Lower leg skin (tissue), 4 donors: ENCODE results near the gene CIB4. TPM values are rescaled to one million over a fixed set of nuclear protein-coding genes. Genes with fewer than 3 reads are reported as not detected.
A peak's percentile ranks its signal among the peaks of the same experiment; 100 is the strongest.

Experiments used
- DNase-seq, 2 donors: peaks; one replicate each; pipeline ENCODE4 v3.0.0-alpha.2; 2019; ENCODE audit warnings: low spot score in 2 of 2
- H3K4me3 ChIP-seq: fragments of 200-600 bp; sonication (generic); 2 replicates; pipeline ENCODE4 v1.5.1; 2017; ENCODE audit warnings: mild to moderate bottlenecking, low read depth; ENCODE audit not compliant: poor library complexity, severe bottlenecking
- CTCF ChIP-seq, 3 donors: fragments of 450-650 bp; IDR thresholded peaks; one replicate each; pipeline ENCODE4 v1.5.1; 2016; ENCODE audit warnings: antibody characterized with exemption in 3 of 3, mild to moderate bottlenecking in 3 of 3, moderate library complexity in 2 of 3
- POLR2A ChIP-seq, 2 donors: fragments of 450-650 bp; IDR thresholded peaks; one replicate each; pipeline ENCODE4 v1.6.1; 2016 to 2017; ENCODE audit warnings: antibody characterized with exemption in 2 of 2, mild to moderate bottlenecking in 1 of 2, moderate library complexity in 1 of 2
- WGBS, 2 donors: methylation state at CpG; one replicate each; pipeline ENCODE4 v1.1.5; 2018; 5-methylcytosine and 5-hydroxymethylcytosine counted together
- intact Hi-C: fragments of 100-400 bp; cut with DNase I; formaldehyde crosslinking; loops from one replicate; pipeline ENCODE4 v1.15.0; 2023; ENCODE audit warnings: low total_unique reads
- total RNA-seq, 4 donors: library from RNA; depleted of rRNA; stranded (reverse); fragments of >200 nt; gene quantifications; one replicate each; pipeline ENCODE4 v1.1.0, GENCODE V29; 2016

The CIB4 gene
- total RNA-seq, 4 donors from 2014 or later, result not detected

- H3K4me3 ChIP-seq, result no peak overlapping the region
- 29 to 31% methylated on average over 13 of the region's 13 CpGs for WGBS, 2 donors
- TF ChIP-seq POLR2A (IDR thresholded peaks at IDR 0.05) (no peak), CTCF (IDR thresholded peaks at IDR 0.05) (no peak)
- intact Hi-C loops, result loop anchor here (5.0 kb wide), 1 partner anchor 137 kb away; no protein-coding TSS in a partner anchor
- DNase-seq, result peak; percentile 26 to 80
These were observed 35.8 kb downstream of the CIB4 start for GRCh38 chr2:26605195-26605998.

GRCh38 chr2:26602575-26602974, 38.6 kb downstream of the CIB4 start:
- intact Hi-C loops, result no loop called here
- DNase-seq, result peak in 1 of 2 donors; percentile 43
- no peak overlapping the region for H3K4me3 ChIP-seq
- WGBS, 2 donors, result 67 to 70% methylated on average over 6 of the region's 6 CpGs
- TF ChIP-seq CTCF (IDR thresholded peaks at IDR 0.05) (no peak), POLR2A (IDR thresholded peaks at IDR 0.05) (no peak)

GRCh38 chr2:26599387-26599786, 41.8 kb downstream of the CIB4 start:
- TF ChIP-seq CTCF (IDR thresholded peaks at IDR 0.05) (no peak), POLR2A (IDR thresholded peaks at IDR 0.05) (no peak)
- no peak overlapping the region for H3K4me3 ChIP-seq
- 73 to 79% methylated on average over 2 of the region's 2 CpGs for WGBS, 2 donors
- no peak for DNase-seq
- intact Hi-C loops, result no loop called here

GRCh38 chr2:26598996-26599373, 42.2 kb downstream of the CIB4 start:
- TF ChIP-seq CTCF (IDR thresholded peaks at IDR 0.05) (no peak), POLR2A (IDR thresholded peaks at IDR 0.05) (no peak)
- H3K4me3 ChIP-seq, result no peak overlapping the region
- intact Hi-C loops, result no loop called here
- WGBS, 2 donors, result 35 to 47% methylated on average over 4 of the region's 4 CpGs
- no peak for DNase-seq

- intact Hi-C loops, result no loop called here
- peak in 1 of 2 donors; percentile 64 for DNase-seq
- 67 to 71% methylated on average over 12 to 13 of the region's 13 CpGs for WGBS, 2 donors
- no peak overlapping the region for H3K4me3 ChIP-seq
- TF ChIP-seq POLR2A (IDR thresholded peaks at IDR 0.05) (no peak), CTCF (IDR thresholded peaks at IDR 0.05) (no peak)
These were observed 42.7 kb downstream of the CIB4 start for GRCh38 chr2:26598336-26598995.
